ENCODE results near the gene HEMK1. TPM values are rescaled to one million over a fixed set of nuclear protein-coding genes. Genes with fewer than 3 reads are reported as not detected.

HEMK1 gene
- total and polyA plus RNA-seq, 4 donors: 3.7 to 9.5 (median 8.9) TPM

DNA sequence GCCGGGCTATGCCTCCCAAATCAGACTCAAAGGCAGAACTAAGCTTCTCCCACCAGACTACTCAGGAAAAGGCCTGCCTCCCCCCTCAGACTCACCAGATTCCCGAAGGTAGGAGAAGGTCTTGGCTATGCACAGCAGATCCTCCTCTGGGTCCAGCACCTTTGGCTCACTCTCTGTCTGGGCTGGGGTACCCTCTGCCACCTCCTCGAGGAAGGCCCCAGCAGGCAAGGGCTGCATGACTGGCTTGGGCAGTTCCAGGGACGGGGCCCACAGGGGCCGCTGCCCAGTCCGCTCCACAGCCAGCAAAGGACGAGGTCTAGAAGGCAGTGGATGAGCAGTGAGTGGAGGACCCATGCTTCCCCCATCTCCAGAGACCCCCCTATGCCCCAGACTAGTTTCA is 39.0 kb downstream of the HEMK1 start:
- H3K27ac ChIP-seq (ENCODE audit: low read depth in 1 of 2, low read length in 2 of 2): peak overlapping the region in 1 of 2 donors; percentile 15
- H3K9me3 ChIP-seq (ENCODE audit: control insufficient read depth in 4 of 4, low read length in 3 of 4): no peaks in the 10 kb centered on the region
- 78% methylated on average over 7 of the region's 7 CpGs for WGBS
- DNase-seq (ENCODE audit: low spot score): no peak
- H3K27me3 ChIP-seq (ENCODE audit: control insufficient read depth in 4 of 4, insufficient read depth in 4 of 4, low read length in 3 of 4): no peaks in the 10 kb centered on the region
- TF ChIP-seq YY1 (IDR thresholded peaks at IDR 0.05) (no peak), GABPA (IDR thresholded peaks at IDR 0.05 in 1 of 2, conservative IDR thresholded peaks at IDR 0.05 in 1 of 2) (no peak), TAF1 (conservative IDR thresholded peaks at IDR 0.05) (no peak), REST (IDR thresholded peaks at IDR 0.05) (no peak), FOXA1 (IDR thresholded peaks at IDR 0.05) (no peak), ATF3 (IDR thresholded peaks at IDR 0.05) (no peak), RXRA (IDR thresholded peaks at IDR 0.05) (no peak), MAX (IDR thresholded peaks at IDR 0.05) (no peak), HNF4A (conservative IDR thresholded peaks at IDR 0.05) (no peak), HNF4G (IDR thresholded peaks at IDR 0.05) (no peak), EGR1 (IDR thresholded peaks at IDR 0.05; ENCODE audit: low read depth in 2 of 2) (no peak), FOXA2 (IDR thresholded peaks at IDR 0.05) (no peak), NR2F2 (IDR thresholded peaks at IDR 0.05) (no peak), JUND (IDR thresholded peaks at IDR 0.05) (no peak), RAD21 (IDR thresholded peaks at IDR 0.05) (no peak), SP1 (IDR thresholded peaks at IDR 0.05) (no peak)
- TF ChIP-seq, protein P1, sequence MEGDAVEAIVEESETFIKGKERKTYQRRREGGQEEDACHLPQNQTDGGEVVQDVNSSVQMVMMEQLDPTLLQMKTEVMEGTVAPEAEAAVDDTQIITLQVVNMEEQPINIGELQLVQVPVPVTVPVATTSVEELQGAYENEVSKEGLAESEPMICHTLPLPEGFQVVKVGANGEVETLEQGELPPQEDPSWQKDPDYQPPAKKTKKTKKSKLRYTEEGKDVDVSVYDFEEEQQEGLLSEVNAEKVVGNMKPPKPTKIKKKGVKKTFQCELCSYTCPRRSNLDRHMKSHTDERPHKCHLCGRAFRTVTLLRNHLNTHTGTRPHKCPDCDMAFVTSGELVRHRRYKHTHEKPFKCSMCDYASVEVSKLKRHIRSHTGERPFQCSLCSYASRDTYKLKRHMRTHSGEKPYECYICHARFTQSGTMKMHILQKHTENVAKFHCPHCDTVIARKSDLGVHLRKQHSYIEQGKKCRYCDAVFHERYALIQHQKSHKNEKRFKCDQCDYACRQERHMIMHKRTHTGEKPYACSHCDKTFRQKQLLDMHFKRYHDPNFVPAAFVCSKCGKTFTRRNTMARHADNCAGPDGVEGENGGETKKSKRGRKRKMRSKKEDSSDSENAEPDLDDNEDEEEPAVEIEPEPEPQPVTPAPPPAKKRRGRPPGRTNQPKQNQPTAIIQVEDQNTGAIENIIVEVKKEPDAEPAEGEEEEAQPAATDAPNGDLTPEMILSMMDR (IDR thresholded peaks at IDR 0.05; ENCODE audit: low read depth, low read length, missing input control): no peak
- TF ChIP-seq, protein P2, sequence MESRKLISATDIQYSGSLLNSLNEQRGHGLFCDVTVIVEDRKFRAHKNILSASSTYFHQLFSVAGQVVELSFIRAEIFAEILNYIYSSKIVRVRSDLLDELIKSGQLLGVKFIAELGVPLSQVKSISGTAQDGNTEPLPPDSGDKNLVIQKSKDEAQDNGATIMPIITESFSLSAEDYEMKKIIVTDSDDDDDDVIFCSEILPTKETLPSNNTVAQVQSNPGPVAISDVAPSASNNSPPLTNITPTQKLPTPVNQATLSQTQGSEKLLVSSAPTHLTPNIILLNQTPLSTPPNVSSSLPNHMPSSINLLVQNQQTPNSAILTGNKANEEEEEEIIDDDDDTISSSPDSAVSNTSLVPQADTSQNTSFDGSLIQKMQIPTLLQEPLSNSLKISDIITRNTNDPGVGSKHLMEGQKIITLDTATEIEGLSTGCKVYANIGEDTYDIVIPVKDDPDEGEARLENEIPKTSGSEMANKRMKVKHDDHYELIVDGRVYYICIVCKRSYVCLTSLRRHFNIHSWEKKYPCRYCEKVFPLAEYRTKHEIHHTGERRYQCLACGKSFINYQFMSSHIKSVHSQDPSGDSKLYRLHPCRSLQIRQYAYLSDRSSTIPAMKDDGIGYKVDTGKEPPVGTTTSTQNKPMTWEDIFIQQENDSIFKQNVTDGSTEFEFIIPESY (IDR thresholded peaks at IDR 0.05): no peak
- H3K9ac ChIP-seq (ENCODE audit: low read depth in 1 of 2, low read length in 2 of 2): peak overlapping the region in 1 of 2 donors; percentile 62
- H3K4me3 ChIP-seq (ENCODE audit: low read depth in 1 of 3, low read length in 3 of 3): peak overlapping the region; percentile 6 to 91 (median 88)
- peaks cover 9 to 24% (median 16%) of the 10 kb centered on the region in 4 donors for H3K36me3 ChIP-seq (ENCODE audit: control insufficient read depth in 4 of 4, insufficient read depth in 3 of 4, low read depth in 1 of 4, low read length in 3 of 4)
- H3K4me1 ChIP-seq (ENCODE audit: control insufficient read depth in 4 of 4, insufficient read depth in 4 of 4, low read length in 3 of 4): peaks cover 14 to 77% (median 61%) of the 10 kb centered on the region in 4 donors

All from liver (tissue), 9 donors.